HG03139 (cell line): Measurements from ENCODE around the gene MYO18B.

Experiments
- ATAC-seq: cut with Tn5 transposase; IDR thresholded peaks from one replicate; pipeline ENCODE4 v1.9.1; 2021; ENCODE audit not compliant: unreplicated experiment

Gene MYO18B

DNA sequence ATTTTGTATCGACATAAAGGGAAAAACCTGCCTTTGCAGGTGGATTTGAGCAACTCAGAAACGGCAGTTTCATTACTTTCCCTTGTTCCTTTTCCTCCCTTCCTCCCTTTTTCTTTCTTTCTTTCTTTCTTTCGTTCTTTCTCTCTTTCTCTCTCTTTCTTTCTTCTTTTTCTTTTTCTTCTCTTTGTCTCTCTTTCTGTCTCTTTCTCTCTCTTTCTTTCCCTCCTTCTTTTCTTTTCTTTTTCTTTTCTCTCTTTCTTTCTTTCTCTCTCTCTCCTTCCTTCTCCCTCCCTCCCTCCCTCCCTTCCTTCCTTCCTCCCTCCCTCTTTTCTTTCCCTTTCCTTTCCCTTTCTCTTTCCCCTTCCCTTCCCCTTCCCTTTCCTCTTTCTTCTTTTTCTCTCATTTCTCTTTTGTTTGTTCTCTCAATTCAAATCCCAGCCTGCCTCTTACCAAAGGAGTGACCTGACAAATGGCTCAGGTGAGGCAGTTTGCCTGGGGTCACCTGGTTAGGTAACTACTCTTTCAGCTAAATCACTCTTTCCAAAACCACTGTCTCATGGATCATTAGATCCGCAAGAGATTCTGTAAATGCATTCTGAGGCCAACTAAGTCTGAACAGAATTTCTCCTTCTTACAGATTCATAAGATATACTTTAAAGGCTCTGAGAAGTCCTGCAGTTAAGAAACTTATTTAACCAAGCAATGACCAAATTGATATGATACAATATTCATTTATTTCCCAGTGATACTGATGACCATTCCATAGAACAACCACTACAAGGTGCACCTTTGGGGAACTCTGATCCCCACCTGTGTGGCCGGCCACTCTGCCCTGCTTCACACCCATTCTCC lies 75.3 kb downstream of the MYO18B start:
- no peak for ATAC-seq

DNA sequence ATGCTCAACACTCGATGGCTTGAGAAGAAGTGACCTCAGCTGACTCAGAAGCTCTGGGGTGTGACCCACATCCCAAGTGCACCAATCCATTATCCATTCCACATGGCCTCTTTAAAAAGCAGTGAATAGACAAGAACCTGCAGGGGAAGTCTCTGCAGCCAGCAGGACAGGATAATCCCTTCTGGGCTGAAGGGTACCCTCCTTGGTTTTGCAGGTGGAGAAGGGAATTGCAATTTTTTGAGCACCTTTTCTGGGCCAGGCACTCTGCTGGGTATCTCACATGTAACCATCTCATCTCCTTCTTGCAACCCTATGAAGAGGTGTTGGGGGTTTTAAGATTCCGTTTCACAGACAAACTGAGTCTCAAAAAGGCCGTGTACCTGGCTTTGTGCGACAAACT lies 76.6 kb downstream of the MYO18B start:
- no peak for ATAC-seq

DNA sequence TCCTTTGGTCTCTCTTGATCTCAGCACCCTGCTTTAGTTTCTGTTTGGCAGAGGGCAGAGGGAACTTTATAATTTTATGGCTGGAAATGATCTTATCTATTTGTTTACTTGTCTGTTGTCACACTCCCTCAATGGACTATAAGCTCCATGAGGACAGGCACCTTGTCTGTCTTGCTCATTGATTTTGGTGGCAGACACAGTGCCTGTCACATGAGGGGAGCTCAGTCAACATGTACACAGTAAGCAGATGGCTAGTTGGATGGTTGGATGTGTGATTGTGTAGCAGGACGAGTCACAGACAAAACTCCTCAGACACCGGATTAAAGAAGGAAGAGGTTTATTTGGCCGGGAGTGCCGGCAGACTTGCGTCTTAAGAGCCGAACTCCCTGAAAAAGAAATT lies 80.4 kb downstream of the MYO18B start:
- ATAC-seq, result no peak

DNA sequence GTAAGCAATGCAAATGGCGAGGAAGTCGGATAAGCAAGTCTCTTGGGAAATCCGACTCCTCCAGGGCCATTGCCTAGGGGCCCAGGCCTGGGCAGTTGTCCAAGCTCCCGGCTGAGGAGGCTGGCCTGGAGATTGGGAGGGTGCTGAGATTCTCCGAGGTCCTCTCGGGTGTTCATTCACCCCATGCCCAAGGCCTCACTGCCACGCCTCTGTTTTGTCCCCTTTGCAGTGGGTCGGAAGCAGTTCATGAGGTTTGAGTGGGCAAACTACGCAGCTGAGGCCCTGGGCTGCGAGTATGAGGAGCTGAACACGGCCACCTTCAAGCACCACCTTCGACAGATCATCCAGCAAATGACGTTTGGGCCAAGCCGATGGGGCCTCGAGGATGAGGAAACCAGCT lies 81.3 kb downstream of the MYO18B start:
- no peak for ATAC-seq

DNA sequence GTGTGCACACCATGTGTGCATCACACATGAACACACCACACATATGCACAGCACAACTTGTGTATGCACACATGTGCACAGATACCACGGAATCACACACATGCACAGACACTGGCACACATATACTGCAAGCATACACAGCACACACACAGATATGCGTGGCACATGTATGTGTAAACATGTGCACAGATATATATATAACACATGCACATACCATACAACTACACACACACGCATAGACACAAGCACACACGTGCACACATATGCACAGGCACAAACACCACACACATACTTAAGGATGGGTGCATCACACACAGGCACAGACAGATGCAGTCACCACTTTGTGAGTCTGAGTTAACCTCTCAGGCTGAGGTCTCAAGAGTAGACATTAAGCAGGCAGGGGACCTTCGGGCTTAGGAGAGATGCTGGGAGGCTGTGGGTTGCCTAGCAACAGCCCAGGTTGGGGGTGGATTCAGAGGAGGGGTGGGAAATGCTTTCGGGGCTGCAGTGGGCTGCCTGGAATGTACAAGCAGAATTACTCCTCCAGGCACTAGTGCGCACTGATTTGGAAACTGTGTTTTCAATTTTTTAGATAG lies 82.9 kb downstream of the MYO18B start:
- ATAC-seq, result no peak

DNA sequence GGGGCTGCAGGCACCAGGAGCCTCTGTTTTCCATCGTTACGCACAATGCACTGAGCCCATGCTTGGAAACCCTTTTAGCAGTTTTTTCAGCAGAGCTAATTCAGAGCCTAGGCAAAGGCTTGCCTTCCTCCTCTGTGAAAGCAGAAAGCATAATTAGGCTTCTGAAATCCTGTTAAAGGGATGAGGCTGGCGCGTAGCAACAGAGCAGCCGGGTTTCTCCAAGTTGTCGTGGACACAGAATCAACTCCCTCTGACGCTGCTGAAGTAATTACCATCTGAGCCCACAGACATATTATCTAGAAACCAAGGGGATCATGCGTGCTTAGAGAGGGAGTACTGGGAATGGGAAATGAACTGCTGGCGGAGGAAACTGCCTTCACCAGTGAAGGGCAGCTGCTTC lies 85.4 kb downstream of the MYO18B start:
- no peak for ATAC-seq

DNA sequence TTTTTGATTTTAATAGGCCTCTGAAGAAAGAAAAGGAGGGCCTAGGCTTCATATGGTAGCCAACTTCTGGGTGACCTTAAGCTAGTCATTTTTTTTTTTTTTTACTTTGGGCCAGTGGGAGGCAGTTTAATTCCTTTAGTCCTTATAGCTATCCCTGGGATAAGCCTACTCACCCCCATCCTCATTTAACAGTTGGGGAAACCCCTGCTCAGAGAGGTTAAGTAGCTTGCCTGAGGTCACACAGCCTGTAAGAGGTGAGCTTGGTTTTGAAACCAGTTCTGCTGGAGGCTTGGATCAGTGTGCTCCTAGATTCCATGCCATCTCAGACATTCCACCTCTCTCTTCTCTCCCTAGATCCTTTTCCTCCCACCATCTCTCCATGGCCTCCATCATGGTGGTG lies 86.4 kb downstream of the MYO18B start:
- ATAC-seq, result no peak

DNA sequence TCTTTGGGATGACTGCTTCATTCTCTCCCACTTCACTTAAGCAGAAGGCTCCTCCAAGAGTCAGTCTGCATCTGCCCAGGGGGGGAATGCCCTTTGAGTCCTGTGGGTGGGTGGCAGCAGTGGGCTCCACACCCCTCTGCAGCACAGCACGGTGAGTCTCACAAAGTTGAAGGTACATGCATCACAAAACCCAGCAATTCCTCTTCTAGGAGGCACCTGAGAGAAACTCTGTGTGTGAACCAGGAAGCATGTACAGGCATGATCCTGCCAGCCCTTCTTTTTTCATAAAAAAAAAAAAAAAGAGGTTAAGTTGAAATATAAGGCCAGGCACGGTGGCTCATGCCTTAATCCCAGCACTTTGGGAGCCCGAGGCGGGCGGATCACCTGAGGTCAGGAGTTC lies 87.2 kb downstream of the MYO18B start:
- ATAC-seq, result no peak

DNA sequence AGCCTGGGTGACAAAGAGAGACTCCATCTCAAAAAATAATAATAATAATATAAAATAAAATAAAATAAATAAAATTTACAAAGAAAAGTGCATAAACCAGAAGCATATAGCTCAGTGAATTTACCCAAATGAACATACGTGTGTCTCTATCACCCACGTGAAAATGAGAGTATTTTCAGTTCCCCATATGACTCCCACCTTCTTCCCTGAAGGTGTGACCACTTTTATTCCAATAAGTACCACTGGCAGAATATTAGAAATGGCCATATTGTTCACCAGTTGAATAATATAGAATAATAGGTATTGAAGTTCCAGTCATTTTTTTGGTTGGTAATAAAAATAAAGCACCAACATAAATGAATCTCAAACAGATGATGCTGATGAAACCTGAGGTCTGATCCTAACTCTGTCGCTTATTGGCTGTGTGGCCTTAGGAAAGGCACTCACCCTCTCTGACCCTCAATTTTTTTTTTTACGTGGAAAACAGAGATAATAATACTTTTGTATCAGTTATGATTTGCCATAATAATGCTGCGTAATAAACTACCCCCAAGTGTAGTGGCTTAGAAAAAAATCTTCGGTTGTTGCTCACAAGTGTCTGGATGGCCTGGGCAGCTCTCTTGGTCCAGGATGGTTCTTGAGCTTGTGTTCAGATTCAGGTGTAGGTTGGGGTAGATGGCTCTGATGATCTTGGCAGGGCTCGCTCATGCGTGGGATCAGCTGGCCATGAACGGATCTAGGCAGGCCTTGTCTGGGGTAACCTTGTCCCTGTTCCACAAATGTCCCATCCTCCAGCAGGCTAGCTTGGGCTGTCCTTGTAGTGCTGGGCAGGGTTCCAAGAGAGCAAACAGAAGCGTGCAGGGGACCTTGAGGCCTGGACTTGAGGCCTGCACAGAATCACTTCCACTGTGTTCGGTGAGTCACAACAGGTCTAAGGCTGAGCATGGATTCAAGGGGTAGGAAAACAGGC lies 88.1 kb downstream of the MYO18B start:
- no peak for ATAC-seq

DNA sequence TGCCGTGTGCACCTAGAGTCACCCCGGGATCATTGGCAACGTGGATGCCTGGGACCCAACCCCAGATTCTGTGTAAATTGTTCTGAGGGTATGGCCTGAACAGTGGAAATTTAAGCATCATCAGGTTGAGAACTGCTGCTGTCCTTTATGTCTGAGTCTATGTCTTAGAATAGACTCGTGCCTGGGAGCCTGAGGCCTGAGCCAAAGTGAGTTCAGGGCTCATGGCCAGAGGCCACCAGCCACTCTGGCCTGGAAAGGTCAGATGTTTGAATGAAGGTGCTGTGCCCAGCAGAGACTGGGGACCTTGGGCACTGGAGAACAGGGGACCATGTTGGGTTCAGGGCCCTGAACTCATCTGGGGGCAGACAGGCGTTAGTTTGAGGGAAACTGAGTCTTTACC lies 91.1 kb downstream of the MYO18B start:
- ATAC-seq, result no peak

DNA sequence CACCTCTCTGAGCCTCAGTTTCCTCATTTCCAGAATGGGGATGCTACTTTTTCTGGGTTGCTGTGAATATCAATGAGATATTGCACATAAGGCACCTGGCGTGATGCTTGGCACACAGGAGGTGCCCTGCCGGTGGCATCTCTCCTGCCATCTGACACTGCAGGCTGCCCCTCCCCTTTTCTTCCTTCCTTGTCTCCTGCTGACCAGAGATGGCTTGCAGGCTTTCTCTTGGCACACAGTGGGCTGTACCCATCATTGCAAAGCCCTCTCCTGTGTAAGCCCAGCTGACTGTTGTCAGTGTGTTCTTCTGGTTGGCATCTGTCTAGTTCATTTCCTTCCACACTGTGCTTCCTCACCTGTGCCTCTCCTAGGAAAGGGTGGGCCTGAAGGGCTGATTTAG lies 91.7 kb downstream of the MYO18B start:
- ATAC-seq, result no peak

DNA sequence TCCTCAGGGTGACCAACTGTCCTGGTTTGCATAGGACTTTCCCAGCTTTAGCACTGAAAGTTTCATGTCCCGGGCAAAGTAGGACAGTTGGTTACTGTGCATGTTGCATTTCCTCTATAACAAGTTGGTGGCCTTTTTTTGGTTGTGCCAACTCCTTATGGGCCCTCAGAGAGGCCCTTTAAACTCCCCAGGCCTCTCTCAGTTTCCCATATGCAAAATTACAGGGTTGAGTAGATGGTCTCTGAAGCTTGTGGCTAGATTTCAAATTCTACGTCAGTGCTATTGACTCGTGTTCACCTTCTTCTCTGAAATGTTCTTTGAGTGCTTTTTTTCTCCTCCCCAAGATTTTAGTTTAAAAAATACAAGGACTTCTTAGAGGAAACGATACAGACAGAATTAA lies 92.5 kb downstream of the MYO18B start:
- no peak for ATAC-seq

DNA sequence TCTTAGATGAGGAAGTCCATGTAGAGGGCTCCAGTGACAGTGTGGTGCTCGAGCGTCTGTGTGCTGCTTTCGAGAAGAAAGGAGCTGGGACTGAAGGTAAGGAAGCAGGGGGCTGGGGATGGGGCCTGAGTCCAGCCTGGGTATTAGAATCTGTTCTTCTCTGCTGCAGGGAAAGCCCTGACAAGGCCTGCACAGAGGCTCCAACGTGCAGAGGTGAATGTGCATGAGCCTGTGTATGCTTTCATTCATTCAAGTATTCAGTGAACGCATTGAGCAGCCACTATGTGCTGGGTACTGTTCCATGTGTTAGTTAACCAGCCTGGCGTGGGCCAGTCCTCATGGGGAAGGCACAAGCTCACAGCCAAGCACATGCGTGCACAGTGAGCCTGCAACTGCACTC lies 93.4 kb downstream of the MYO18B start:
- ATAC-seq, result no peak

DNA sequence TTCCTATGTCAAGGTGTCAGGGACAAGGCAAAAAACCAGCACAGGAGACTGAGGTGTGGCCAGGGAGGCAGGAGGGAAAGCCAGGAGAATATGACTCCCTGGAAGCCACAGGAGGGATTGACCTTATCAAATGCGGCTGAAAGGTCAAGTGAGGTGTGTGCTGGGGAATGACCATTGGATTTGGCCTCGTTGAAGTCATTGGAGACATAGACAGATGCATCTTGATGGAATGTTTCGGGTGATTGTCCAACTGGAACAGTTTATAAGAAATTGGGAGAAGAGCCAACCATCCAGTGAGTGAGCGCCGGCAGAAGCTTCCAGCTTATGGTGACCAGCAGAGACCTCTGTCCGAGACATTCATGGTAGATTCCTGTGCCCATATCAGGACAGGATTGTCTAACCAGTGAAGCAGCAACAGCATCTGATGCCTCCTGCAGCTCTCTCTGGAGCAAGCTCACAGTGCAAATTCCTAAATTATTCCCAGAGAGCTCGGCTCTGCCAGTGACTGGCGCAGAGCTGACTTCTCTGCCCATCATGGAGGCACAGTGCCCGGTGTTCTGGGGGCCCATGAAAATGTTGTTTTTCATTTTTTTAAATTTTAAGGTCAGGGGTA lies 95.4 kb downstream of the MYO18B start:
- no peak for ATAC-seq

DNA sequence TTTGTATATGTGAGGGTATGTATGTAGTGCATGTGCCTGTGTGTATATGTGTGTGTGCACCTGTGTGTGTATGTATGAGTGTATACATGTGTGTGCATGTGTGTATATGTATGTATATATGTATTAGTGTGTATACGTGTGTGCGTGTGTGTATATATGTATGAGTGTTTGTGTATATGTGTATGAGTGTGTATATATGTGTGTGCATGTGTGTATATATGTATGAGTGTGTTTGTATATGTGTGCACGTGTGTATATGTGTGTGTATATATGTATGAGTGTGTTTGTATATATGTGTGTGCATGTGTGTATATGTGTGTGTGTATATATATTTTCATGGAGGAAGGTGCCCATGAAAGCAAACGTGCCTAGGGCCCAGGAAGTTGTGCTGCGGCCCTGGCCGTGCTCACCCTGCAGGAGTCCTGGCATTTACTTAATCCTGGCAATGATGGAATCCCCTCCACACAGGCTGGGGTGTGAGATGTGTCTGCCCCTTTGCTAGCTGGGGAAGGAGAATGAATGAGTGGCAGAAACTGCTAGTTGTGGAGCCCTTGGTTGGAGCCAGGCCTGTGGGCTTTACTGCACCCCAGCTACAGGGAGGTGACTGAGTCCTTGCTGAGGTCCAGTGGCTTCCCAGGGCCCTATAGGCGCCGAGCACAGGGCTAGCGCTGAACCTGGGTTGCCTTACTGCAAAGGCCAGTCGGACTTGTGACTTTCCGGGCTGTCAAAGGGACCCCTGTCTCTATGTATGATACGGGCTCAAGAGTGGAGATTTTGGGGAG lies 97.2 kb downstream of the MYO18B start:
- ATAC-seq, result no peak

DNA sequence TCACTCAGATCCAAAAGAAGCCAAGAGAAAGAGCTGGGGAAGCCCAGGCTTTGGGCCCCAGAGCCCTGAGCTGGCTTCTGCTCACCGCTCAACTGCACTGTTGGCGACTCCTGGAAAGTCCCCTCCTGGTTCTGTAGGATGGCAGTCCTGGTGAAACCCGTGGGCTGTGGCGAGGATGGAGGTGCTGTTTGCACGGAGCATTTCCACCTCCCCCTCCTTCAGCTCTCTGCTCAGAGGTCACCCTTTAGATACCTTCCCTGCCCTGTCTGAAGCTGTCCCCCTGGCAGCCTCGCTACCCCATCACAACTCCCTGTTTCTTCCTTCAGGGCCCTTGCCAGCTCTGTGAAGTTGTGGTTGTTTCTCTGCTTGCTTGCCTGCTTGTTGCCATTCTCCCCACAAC lies 97.8 kb downstream of the MYO18B start:
- ATAC-seq, result no peak

DNA sequence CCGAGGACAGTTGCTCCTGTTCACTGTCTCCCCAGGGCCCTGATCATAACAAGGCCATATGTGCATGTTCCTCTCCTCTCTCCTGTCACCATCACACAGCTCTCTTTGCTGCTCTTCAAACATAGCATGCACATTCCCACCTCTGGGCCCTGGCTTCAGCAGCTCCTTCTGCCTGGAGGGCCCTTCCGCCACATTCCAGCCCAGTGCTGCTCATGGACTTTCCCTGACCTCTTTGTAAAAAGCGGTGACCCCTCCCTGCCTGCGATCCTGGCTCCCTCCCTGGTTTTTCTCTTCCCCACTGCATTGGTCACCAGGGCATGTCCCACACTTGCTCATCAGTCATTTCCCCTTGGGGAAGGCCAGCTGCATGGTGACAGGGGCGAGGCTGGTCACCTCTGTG lies 98.2 kb downstream of the MYO18B start:
- no peak for ATAC-seq

DNA sequence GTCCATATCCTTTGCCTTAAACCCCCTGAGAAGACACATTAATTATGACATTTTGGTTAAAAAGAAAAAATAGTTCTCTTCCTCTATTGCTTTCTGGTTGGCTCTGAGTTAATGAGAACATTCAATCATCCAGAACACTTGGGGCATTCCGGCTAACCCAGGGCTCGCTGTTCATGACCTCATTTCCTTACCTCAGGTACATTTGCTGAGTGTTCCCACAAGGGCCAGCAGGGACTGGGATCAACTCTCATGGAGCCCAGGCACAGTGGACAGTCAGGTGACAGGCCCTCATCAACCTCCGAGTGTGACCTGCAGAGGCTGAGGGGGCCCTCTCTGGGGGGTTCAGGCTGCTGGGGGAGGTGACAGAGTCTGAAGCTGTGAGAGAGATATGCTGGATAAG lies 98.9 kb downstream of the MYO18B start:
- ATAC-seq, result no peak

DNA sequence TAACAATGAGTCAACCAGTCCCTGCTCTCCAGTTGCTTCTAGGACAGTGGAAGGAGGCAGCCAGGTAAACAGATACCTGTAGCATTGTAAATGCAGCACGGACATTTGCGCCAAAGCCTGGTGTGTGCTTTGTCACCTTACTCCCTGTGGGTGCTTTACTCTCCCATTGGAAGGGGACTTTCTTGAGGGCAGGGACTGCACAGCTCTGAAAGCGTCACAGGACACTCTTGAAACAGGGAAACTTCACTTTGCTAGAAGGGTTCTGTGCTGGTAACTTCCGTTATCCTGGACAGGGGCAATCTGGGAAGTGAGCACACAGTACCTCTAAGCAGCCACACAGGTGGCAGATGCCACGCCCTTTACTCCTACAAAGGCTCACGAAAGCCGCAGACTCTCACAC lies 99.8 kb downstream of the MYO18B start:
- no peak for ATAC-seq

DNA sequence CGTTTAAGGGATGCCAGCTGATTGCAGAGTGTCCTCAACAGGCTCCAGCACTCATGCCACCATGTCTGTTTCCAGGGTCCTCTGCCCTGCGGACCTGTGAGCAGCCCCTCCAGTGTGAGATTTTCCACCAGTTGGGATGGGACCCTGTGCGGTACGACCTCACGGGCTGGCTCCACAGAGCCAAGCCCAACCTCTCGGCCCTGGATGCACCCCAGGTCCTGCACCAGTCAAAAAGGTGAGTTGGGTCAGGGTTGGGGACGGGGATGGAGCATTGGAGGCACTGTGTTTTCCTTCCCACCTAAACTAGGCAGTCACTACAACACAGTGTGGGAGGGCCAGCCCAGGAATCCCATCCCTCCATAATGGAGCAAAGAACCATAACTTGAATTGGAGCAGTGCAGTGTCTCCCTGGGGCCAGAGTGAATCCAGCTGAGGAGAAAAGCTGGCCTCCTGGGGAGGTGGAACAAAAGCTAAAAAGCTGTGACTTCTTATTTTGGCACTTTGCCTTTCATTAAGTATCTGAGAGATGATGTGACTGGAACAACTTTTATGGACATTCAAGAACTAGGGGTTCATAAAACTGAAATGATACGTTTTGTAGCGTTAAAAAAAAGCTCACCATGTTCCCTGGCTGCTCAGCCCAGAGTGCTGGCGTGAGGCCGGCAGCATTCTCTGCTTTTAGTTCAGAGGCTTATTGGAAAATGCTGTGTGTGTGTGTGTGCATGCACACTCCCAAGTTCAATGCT lies 101.8 kb downstream of the MYO18B start:
- ATAC-seq, result no peak
